GM21360 (cell line): ENCODE measurements around the gene PSMD11.
A peak's percentile ranks its signal among the peaks of the same experiment; 100 is the strongest.
"Not testable (repeated sequence)": the region's sequence is repeated elsewhere in the genome, so short reads cannot be mapped to it uniquely, and the experiment has no call there.

ENCODE experiments used
- ATAC-seq: cut with Tn5 transposase; IDR thresholded peaks from one replicate; pipeline ENCODE4 v1.9.1; 2021; ENCODE audit warnings: mild to moderate bottlenecking, moderate library complexity; ENCODE audit not compliant: unreplicated experiment

The PSMD11 gene

DNA sequence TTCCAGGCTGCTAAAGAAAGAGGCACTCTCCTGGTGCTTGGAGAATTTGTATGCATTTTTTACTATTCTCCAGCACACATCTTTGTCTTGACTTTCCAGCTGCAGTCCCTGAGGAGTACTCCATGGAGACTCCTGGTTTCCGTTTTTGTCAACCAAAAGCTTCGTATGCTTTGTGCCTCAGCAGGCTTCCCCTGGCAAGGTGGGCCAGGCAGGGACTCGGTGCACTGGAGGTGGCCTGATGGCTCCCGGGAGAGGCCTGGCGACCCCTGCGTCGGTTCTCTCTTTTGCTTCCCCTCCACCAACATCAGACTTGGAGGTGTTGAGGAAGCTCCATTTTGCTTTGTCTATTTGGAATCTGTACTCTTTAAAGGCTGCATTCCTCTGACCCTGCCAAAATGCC, 66.2 kb downstream of the PSMD11 start:
- no peak for ATAC-seq

DNA sequence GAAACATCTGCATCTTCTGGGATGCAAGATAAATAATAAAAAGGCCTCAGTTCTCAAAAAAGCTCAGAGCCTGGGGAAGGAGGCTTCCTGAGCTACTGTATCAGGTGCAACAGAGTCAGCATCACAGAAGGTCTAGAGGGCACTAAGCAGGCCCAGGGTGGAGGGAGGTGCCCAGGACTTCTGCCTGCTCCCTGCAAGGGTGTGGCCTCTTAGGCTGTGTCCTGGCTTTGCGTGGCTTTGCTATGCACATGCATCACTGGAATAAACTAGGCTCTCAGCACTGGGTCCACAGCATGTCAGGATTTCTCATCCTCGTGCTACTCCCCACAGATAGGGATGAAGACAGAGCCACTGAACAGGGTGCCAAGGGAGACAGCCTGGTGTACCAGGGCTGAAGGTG, 68.0 kb downstream of the PSMD11 start:
- no peak for ATAC-seq

DNA sequence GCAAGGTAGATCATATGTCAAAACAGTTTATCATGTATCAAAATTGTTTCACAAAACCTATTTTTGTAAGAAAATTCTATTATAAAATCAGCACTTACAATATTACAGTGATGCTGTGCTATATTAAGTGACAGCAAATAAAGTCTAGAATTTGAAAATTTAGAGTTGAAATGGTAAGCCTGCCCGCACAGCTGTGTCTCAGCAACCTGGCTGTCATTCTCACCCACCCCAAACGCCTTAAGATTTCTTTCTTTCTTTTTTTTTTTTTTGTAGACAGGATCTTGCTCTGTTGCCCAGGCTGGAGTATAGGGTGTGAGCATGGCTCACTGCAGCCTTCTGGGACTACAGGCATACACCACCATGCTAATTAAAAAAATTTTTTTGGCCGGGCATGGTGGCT, 69.3 kb downstream of the PSMD11 start:
- ATAC-seq: no peak

DNA sequence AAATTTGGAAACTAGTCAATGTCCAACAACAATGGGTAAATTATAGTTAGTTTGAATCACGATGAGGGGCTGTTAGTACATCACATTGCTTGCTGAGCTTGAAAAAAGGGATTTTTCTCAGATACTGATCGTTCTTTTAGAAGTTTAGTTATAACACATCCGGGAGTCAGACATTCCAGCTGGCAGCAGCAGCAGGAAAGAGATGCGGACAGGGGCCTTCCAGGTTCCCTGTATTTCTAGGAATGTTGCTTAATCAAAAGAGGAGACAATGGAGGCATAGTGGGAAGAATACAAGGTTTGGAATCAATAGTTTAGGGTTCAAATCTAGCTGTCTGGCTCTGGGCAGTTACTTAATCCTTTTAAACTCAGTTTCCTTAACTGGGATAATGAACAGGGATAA, 70.3 kb downstream of the PSMD11 start:
- no peak for ATAC-seq

DNA sequence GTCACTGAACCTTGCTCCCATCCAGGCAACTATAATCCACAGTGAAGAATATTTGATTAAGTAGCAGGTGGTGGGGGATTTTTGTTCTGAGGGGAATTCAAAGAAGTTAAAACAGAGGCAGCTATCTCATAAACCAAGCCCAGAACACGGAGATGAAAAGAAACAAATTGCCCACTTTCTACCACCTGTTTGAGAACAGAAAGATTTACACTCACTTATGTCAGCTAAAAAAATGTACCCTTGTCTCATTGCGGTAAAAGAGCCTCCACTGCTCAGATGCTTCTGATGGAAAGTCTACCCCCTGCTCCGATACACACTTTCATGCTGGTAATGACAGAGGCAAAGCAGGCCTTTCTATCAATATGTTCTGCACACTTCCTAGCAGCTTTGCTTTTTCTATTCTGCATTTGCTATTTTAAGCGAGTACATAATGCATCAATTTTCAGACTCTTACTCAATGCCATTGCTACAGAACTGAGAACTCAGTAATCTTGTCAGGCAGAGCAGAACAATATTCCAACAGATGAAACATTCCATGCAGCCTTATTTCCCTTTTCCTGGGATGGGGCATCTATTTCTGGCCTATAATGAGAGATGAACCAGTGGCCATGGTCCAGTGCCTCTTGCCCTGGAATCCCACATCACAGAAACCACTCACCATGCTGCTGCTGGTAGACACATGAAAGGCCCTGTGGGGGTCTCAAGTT, 71.5 kb downstream of the PSMD11 start:
- no peak for ATAC-seq

DNA sequence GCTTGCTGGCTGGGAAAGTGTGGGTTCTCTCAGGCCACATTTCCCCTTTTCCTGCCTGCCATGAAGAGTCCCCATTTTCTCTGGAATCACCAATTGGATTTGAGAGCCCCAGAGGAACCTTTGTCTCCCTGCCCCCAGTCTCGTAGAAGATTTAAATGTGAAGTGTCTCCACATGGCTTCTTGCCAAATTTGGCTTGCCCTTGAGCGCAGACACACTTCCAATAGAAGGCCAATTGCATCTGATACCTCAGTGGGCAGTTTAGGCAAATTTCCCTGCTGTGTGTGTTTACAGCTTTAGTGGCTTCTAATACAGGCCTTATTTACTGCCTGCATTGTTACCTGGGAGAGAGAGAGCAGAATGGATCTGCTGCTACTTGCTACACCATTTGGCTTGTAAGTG, 72.1 kb downstream of the PSMD11 start:
- ATAC-seq: no peak

DNA sequence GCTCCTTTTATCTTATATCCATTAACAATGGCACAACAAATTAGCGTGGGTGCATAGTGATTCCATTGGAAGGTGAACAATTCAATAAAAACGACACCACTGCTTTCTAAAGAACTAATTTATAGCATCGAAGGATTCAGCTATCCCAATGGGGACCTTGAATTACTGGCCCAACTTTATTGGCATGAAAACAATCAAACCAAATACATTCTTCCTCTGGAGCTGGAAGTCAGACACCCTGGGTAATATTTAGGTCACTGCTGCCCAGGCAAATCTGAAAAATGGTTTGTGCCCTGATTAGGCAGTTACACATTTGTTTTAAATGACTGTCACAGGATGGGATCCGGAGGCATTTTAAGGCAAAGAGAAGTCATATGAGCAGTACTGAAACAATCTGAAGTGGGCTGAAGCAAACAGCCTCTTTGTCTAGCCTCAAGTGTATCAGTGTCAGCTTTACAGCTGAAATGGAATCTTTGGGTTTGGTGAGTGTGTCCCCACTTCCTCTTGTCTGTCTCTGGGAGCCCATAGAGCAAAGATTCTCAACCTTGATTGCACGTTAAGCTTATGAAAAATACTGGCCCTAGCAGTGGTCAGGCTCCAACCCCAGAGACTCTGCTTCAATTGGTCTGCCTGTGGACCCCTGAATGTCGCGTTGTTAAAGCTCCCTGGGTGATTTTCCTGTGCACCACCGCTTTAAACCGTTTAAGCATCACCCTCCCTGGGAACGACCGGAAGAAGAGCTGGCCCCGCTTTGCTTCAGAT, 72.8 kb downstream of the PSMD11 start:
- no peak for ATAC-seq

DNA sequence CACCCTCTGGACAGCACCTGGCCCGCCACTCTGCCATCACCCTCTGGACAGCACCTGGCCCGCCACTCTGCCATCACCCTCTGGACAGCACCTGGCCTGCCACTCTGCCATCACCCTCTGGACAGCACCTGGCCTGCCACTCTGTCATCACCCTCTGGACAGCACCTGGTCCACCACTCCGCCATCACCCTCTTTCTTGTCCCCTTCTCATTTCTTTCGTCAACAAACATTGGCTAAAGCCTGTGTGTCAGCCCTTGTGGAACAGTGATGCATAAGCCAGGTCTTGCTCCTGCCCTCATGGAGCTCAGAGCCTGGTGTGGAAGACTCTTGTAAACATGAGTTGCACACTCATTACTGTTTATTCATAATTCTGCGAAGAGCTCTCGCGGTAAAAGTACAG, 73.7 kb downstream of the PSMD11 start:
- ATAC-seq: no peak

DNA sequence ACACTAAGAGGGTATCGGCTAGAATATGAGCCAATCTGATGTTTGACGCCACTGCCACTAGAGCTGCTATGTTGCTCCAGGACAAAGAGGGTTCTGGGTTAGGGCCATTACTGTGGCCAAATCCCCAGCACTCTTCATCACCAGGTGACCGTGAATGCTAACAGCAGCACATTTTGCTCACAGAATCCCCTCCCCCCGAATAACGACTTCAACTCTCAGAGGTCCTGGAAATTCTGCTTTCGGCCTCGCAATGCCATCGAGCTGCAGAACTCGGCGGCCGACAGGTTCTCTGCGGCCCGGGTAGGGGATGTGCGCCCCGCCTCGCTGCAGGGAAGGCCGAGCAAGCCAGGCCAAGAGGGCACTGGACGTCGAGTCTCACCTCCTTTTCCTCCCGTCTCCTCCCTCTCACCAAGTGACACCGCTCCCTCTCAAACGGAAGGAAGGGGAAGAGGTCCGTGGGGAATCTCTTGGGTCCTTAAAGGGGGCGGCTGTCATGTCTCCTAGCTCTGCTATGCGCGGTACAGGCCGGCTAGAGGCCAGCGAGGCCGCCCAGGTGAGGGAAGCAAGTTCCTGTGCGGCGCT, 74.4 kb downstream of the PSMD11 start:
- no peak for ATAC-seq

DNA sequence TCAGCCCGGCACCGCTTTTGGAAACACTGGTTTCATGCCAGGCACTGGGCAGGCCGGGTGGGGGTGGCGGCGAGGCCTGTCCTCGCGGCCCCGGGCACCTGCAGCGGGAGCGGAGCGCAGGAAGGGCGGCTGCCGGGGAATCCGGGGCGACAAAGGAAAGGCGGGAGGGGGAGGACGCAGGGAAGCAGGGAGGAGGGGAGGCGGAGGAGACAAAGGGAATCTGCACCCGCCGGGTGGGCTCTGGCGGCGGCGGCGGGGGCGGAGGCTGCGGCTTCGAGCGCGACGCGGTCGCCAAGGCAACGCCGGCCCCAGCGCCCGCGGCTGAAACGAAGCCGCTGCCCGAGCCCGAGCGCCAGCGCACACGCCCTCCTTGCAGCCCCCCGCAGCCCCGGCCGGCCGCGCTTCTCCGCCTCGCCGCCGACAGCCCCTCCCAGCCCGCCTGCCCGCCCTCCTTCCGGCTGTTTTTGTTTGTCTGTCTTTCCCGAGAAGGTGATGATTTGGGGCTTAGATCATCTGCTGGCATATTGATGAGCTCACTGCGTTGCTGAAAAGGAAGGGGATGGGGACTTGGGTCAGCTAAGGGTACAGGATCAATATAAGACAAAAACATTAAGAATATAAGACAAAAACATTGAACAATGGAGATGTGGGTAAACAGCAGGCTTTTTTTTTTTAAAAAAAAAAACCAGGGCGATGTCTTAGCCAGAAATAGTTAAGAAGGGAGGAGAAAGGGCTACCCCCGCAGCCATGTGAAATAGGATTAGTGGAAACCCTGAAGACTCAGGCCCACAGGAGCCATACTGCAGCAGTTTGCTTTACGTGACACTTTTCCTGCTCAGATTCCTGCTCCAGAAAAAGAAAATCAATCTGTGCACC, 75.2 kb downstream of the PSMD11 start:
- no peak for ATAC-seq

DNA sequence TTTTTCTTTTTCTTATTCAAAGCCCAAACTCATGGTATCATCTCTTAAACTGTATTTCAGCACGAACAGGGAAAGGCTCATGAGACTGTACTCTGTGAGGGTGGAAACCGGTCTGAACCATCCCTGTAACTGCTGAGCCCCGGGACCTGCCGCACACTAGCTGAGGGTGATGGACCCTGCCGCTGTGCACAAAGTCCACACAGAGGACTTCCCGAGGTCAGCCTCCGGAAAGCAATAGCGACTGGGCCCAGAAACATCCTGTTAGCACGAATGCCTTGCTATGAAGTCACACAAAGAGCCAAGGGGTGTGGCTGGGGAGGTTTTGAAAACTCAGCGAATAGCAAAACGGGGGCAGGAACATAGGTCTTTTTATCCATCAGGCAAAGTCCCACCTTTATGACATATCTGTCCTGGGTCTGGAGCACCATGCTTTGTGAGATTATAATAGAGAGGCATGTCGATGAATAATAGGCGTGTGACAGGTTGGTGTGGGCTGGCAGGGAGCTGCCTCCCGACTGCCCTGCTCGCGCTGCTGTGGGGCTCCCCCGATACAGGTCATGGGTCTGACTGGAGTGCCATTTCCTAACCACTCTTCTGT, 75.9 kb downstream of the PSMD11 start:
- no peak for ATAC-seq

DNA sequence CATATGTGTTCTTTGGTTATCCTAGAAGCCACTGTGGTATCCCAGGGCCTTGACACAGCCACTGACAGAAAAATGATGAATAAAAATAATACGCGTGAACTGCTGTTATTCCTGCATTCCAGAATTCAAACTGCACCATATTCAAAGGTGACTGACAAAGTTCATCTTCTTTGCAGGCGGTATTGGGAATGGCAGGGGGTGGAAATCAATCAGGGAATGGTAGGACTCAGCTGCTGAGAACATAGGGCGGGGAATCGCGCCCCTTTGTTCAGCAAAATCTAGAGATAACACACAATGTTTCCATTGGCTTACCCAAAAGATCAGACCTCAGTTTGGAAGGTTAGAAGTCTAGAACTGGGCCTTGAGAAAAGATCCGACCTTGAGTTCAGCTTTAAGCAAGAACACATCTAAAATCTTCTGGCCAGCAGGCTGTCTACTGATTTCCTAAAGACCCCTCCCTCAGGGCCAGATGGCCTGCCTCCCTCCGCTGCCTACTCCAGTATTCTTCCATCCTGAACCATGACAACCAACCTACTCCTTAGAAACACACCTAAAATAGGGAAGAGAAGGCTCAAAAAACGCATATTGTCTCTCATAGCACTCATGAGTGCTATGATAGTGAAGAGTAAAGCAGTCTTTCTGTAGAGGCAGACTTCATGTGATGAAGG, 76.6 kb downstream of the PSMD11 start:
- no peak for ATAC-seq

DNA sequence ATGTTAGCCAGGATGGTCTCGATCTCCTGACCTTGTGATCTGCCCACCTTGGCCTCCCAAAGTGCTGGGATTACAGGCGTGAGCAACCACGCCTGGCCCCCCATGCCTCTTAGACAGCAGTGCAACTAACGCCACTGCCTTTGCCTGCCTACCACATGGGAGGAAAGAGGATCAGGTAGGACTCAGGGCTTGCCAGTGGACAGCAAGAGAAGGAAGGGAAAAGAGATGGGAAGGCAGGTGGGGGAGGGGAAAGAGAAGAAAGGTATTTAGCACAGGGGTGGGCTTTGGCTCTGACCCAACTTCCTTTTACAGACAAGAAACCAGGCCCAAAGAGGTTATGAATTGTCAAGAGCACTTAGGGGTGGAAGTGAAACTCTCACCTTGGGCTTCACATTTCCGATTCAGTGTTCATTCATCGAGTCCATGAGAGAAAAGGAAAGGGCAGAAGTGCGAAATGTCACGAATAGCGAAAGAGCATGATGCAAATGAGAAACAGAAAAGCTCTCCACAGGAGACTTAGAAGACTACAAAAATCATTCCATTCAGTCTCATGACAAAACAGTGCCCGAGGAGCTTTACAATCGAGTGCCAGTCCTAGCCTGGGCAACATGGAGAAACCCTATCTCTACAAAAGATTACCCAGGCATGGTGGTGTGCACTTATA, 78.8 kb downstream of the PSMD11 start:
- ATAC-seq: peak; percentile 37

DNA sequence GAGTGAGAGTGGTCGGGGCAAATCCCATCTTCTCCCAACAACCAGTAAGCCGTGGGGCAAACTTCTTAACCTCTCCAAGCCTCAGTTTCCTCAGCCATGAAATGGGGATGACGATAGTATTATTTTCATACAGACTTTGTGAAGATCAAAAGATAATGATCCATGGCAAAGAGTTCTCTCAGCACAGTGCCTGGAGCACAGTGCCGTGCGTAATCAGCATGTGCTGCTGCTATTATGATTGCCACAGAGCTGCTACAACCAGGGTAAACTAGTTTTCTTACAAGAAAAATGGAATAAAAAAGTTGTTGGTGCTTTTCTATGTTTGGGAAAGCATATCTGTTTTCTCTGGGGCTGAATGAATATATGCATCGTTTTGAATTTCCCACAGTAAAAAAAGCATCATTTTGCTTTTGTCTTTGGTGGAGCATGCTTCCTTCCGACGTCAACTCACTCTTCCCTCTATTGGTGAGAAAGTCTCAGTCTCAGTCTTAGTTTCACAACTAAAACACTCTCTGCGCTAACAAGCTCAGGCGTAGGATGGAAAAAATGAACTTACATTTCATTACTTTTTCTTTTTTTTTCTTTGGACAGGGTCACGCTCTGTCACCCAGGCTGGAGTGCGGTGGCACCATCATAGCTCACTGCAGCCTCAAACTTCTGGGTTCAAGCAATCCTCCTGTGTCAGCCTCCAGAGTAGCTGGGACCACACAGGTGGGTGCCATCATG, 79.7 kb downstream of the PSMD11 start:
- peak; percentile 45 for ATAC-seq

DNA sequence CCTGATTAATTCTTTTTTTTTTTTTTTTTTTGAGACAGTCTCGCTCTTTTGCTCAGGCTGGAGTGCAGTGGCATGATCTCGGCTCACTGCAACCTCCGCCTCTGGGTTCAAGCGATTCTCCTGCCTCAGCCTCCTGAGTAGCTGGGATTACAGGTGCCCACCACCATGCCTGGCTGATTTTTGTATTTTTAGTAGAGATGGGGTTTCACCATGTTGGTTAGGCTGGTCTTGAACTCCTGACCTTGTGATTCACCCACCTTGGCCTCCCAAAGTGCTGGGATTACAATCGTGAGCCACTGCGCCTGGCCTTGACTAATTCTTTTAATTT, 80.2 kb downstream of the PSMD11 start:
- not testable (repeated sequence) for ATAC-seq

DNA sequence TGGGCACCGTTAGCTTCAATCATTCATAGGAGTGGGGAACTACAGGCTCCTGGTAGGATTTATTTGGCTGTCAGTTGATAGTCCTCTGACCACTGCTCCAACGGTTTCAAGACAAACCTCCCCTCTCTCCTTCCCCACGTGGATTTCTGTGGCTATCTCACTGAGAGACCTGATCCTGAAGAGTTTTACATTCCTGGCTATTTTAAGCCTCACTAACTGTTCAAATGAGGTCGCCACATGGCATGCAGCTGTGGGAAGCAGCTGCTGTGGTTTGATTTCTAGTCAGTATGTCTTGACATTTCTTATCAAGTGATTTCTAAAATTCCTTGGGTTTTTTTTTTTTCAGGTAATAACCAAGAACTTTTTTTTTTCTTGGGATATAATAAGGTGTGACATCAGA, 80.8 kb downstream of the PSMD11 start:
- ATAC-seq: no peak

DNA sequence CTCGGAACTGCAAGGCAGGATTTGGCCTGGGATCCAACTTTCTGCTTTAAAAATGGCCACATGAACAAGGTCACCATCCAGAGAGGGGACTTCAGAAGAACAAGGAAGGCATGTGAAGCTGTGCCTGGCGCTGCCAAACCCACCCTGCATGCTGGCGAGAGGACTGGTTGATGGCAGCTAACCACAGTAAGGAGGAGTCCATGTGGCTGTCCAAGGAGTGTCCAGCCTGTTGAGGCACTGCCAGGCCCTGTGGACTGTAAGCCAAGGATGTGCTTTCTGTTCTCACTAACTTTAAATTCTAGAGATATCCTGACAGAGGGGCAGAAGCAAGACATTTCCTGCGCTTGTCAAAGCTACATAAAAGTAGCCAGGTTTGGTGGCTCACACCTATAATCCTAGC, 82.8 kb downstream of the PSMD11 start:
- ATAC-seq: no peak

DNA sequence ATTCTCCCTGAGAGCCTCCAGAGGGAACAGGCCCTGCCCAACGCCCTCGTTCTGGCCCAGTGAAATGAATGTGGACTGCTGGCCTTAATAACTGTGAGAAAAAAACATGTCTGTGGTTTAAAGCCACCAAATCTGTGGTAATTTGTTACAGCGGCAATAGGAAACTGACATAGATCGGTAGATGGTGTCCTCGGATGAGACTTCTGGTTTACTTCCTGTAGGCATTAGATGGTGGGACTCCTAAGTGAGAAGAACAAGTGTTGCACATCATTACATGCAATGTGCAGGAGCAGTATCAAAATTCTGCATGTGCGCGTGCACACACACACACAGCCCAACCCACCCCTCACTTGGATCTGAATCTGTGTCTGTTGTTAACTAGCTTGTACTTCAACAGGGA, 84.5 kb downstream of the PSMD11 start:
- no peak for ATAC-seq

DNA sequence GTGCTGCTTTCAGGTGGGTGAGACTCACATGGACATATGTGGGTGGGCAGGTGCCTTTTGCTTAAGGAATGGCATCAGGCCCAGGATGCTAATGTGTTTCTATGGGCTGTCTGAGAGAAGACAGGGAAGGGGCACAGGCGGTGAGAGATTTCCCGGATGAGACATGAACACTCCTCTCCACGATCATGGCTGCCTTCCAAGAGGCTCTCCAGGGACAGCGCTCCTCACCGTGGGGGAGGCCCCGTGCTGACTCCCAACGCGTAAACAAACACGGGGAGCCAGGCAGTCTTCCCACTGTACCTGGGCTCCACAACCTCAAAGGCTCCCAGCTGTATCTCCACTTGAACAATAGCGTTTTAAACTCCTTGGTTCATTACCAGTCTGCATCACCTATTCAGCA, 85.3 kb downstream of the PSMD11 start:
- ATAC-seq: no peak
